Lower lobe of right lung (tissue), 2 donors: ENCODE measurements around the gene SLC7A14. TPM values are rescaled to one million over a fixed set of nuclear protein-coding genes. Genes with fewer than 3 reads are reported as not detected.

Source experiments
- ATAC-seq, 2 donors: fragments of 200-7000 bp; cut with Tn5 transposase; one replicate each; pipeline ENCODE4 v1.9.1; 2020 to 2022; ENCODE audit warnings: mild to moderate bottlenecking in 2 of 2, moderate library complexity in 2 of 2
- DNase-seq: peaks from one replicate; pipeline ENCODE4 v3.0.0-alpha.2; 2020
- H3K27ac ChIP-seq: fragments of 200-600 bp; one replicate; pipeline ENCODE4 v1.8.0; 2022
- H3K27me3 ChIP-seq: fragments of 200-600 bp; one replicate; pipeline ENCODE4 v1.8.0; 2022; ENCODE audit warnings: low read depth
- H3K36me3 ChIP-seq: fragments of 200-600 bp; one replicate; pipeline ENCODE4 v1.8.0; 2022; ENCODE audit warnings: mild to moderate bottlenecking
- H3K4me1 ChIP-seq: fragments of 200-600 bp; one replicate; pipeline ENCODE4 v1.8.0; 2022
- H3K4me3 ChIP-seq: fragments of 200-600 bp; one replicate; pipeline ENCODE4 v1.8.0; 2022; ENCODE audit warnings: mild to moderate bottlenecking
- H3K9me3 ChIP-seq: fragments of 200-600 bp; one replicate; pipeline ENCODE4 v1.8.0; 2022
- intact Hi-C: fragments of 100-400 bp; cut with DNase I; formaldehyde crosslinking; loops from one replicate; pipeline ENCODE4 v1.11.0; 2022
- total RNA-seq: library from RNA; stranded (reverse); fragmentation: NEBNext Ultra II Directional; extraction: Animal tissue kit (Norgen Biotek cat#: 25700); gene quantifications from one replicate; pipeline ENCODE4 v1.2.1, GENCODE V29; 2021
- TF ChIP-seq, protein P1 (sequence below): fragments of 200-600 bp; IDR thresholded peaks from one replicate; pipeline ENCODE4 v1.8.0; 2022; ENCODE audit warnings: antibody characterized with exemption, mild to moderate bottlenecking
- donor health status: DM: no; HTN: yes; CAD: no; lungs with severe emphysema.

SLC7A14 gene
- total RNA-seq, 1 donor from 2014 or later, result 0.06 TPM

DNA sequence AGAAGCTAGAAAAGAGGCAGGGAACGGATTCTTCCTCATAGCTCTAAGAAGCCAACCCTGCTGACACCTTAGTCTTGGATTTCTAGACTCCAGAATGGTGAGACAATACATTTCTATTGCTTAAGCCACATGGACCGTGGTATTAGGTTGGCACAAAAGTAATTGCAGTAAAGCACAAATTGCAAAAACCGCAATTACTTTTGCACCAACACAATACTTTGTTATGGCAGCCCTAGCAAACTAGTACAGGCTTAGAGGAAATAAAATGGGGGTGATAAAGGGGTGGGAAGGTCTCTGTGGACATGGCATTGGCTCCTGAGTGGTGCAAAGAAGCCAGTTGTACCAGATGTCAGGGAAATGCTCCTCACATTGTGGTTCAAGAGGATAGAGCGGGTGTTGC lies 56.0 kb downstream of the SLC7A14 start:
- intact Hi-C loops, result no loop called here
- no peaks in the 10 kb centered on the region for H3K27me3 ChIP-seq
- no peaks in the 10 kb centered on the region for H3K4me1 ChIP-seq
- no peaks in the 10 kb centered on the region for H3K9me3 ChIP-seq
- H3K27ac ChIP-seq, result no peak overlapping the region
- ATAC-seq, result no peak
- H3K4me3 ChIP-seq, result no peak overlapping the region
- TF ChIP-seq, protein P1, sequence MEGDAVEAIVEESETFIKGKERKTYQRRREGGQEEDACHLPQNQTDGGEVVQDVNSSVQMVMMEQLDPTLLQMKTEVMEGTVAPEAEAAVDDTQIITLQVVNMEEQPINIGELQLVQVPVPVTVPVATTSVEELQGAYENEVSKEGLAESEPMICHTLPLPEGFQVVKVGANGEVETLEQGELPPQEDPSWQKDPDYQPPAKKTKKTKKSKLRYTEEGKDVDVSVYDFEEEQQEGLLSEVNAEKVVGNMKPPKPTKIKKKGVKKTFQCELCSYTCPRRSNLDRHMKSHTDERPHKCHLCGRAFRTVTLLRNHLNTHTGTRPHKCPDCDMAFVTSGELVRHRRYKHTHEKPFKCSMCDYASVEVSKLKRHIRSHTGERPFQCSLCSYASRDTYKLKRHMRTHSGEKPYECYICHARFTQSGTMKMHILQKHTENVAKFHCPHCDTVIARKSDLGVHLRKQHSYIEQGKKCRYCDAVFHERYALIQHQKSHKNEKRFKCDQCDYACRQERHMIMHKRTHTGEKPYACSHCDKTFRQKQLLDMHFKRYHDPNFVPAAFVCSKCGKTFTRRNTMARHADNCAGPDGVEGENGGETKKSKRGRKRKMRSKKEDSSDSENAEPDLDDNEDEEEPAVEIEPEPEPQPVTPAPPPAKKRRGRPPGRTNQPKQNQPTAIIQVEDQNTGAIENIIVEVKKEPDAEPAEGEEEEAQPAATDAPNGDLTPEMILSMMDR, result no peak
- no peaks in the 10 kb centered on the region for H3K36me3 ChIP-seq
- no peak for DNase-seq

DNA sequence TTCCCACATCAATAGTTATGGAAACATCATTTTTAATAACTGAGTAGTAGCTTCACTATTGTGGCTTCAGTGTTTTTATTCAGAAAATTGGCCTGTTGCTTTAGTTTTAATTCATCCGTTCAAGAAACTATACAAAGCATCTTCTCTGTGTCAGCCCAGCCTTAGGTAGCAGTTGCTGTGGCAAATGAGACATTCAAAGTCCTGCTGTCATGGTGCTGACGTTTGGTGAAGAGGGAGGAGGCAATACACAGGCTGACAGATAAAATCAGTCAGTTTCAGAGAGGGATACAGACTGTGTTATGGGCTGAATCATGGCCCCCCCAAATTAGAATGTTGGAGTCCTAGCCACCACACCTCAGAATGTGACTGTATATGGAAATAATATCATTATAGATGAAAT lies 56.5 kb downstream of the SLC7A14 start:
- ATAC-seq (no peak), DNase-seq (no peak)
- intact Hi-C loops, result no loop called here
- TF ChIP-seq, protein P1, result no peak
- H3K27ac ChIP-seq, result no peak overlapping the region
- H3K4me3 ChIP-seq, result no peak overlapping the region
- H3K36me3 ChIP-seq, result no peaks in the 10 kb centered on the region
- H3K9me3 ChIP-seq, result no peaks in the 10 kb centered on the region
- H3K4me1 ChIP-seq, result no peaks in the 10 kb centered on the region
- no peaks in the 10 kb centered on the region for H3K27me3 ChIP-seq

DNA sequence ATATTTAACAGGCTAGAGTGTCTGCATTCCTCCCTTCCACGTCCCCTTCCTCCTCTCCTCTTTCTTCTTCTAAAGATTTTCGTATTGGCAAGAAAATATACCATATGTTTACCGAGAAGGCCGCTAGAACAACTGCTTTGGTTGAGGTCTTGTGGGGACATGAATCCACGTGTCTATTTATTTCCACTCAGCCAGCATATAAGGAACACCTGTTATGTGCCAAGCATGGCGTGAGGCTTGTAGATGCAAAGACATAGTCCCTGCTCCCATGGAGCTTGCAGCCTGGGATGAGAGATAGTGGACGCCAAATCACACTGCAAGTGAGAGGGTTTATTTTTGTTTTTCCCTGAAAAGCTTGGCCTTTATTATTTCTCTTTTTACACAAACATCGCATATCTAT lies 57.1 kb downstream of the SLC7A14 start:
- intact Hi-C loops, result no loop called here
- Histone ChIP-seq H3K4me3 (no peak overlapping the region), H3K27ac (no peak overlapping the region), H3K27me3 (no peaks in the 10 kb centered on the region), H3K9me3 (no peaks in the 10 kb centered on the region), H3K36me3 (no peaks in the 10 kb centered on the region), H3K4me1 (no peaks in the 10 kb centered on the region)
- no peak for DNase-seq
- ATAC-seq, result no peak
- TF ChIP-seq, protein P1, result no peak

DNA sequence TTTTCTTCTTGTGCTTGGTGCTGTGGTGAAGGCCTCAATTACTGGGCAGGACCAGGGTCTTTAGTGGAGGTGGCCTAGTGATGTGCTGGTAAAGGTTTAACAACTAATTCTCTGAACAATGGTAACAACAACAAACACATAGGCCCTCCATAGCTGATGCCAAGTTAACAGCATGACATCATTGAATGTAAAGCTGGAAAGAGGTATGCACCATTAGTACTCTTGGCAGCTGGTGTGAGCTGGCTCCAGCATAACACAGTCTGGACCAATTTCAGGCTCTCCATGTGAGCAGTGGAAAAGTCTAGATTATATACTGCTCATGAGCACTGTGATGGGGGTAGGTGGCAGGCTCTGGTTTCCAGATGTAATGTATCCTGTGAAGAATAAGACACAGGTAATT lies 61.8 kb downstream of the SLC7A14 start:
- Histone ChIP-seq H3K4me3 (no peak overlapping the region), H3K27me3 (no peaks in the 10 kb centered on the region), H3K9me3 (no peaks in the 10 kb centered on the region), H3K36me3 (no peaks in the 10 kb centered on the region), H3K4me1 (no peaks in the 10 kb centered on the region), H3K27ac (no peak overlapping the region)
- intact Hi-C loops, result no loop called here
- DNase-seq (no peak), ATAC-seq (no peak)
- TF ChIP-seq, protein P1, result no peak

DNA sequence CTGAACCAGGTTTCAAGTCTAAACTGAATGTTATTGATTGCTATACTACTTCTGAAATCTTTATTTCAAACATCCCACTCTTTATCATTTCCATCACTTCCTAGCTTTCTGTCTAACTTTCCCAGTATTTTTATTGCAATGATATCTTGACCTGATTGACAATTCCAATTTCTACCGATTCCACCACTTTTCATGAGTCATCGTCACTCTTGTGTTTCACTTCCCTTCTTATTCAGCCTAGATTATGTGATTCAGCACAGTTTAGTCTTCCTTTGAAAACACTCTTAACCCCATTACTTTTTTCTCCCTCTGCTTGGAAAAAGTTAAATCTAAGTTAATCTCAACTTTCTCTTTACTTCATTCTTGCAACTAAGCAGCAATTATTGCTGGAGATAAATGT lies 62.6 kb downstream of the SLC7A14 start:
- no peak for ATAC-seq
- no peaks in the 10 kb centered on the region for H3K36me3 ChIP-seq
- DNase-seq, result no peak
- H3K27me3 ChIP-seq, result no peaks in the 10 kb centered on the region
- H3K4me3 ChIP-seq, result no peak overlapping the region
- H3K9me3 ChIP-seq, result no peaks in the 10 kb centered on the region
- TF ChIP-seq, protein P1, result no peak
- intact Hi-C loops, result no loop called here
- no peaks in the 10 kb centered on the region for H3K4me1 ChIP-seq
- no peak overlapping the region for H3K27ac ChIP-seq

DNA sequence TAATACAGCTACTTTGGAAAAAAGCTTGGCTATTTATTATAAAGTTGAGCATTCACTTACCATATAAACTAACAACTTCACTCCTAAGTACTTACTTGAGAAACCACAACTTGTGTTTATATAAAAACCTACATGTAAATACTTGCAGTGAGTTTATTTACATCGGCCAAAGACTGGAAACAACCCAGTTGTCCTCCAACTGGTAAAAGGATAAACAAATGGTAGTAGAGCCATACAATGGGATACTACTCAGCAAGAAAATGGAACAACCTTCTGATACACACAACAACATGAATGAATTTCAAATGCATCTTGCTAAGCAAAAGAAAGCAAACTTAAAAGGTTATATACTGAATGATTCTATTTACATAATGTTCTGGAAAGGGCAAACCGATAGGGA lies 63.7 kb downstream of the SLC7A14 start:
- intact Hi-C loops, result no loop called here
- no peaks in the 10 kb centered on the region for H3K36me3 ChIP-seq
- no peak overlapping the region for H3K27ac ChIP-seq
- no peaks in the 10 kb centered on the region for H3K4me1 ChIP-seq
- no peaks in the 10 kb centered on the region for H3K9me3 ChIP-seq
- TF ChIP-seq, protein P1, result no peak
- DNase-seq (no peak), ATAC-seq (no peak)
- H3K4me3 ChIP-seq, result no peak overlapping the region
- no peaks in the 10 kb centered on the region for H3K27me3 ChIP-seq
